HK-2 (cell line): ENCODE results near the gene HSD3B7.

Experiments
- DNase-seq: peaks from one replicate; pipeline ENCODE4 v3.0.0-alpha.2; 2018; ENCODE audit not compliant: unreplicated experiment

HSD3B7 gene

GRCh38 chr16:30956601-30957455 is 28.2 kb upstream of the HSD3B7 start:
- peak; percentile 84 for DNase-seq

GRCh38 chr16:30957456-30958174 is 27.4 kb upstream of the HSD3B7 start, which contains the start of gene SETD1A:
Gene SETD1A (plus strand): TSS chr16:30957754. CDS start chr16:30958732, 978 bp downstream.
- DNase-seq: peak; percentile 88

GRCh38 chr16:30958175-30959079 is 26.6 kb upstream of the HSD3B7 start:
- peak; percentile 44 for DNase-seq

- no peak for DNase-seq
These were observed 23.6 kb upstream of the HSD3B7 start for GRCh38 chr16:30961384-30961783.

GRCh38 chr16:30963925-30964511 is 21.0 kb upstream of the HSD3B7 start:
- no peak for DNase-seq

- no peak for DNase-seq
These were observed 20.3 kb upstream of the HSD3B7 start for GRCh38 chr16:30964574-30965226.

GRCh38 chr16:30965436-30965835 is 19.6 kb upstream of the HSD3B7 start:
- DNase-seq: no peak

- DNase-seq: no peak
These were observed 18.9 kb upstream of the HSD3B7 start for GRCh38 chr16:30966033-30966619.

- no peak for DNase-seq
These were observed 17.2 kb upstream of the HSD3B7 start for GRCh38 chr16:30967795-30968194.

GRCh38 chr16:30969246-30969842 is 15.7 kb upstream of the HSD3B7 start:
- no peak for DNase-seq

- DNase-seq: no peak
These were observed 13.7 kb upstream of the HSD3B7 start for GRCh38 chr16:30971298-30971697.

GRCh38 chr16:30972872-30973271 is 12.1 kb upstream of the HSD3B7 start:
- no peak for DNase-seq

GRCh38 chr16:30974348-30974747 is 10.7 kb upstream of the HSD3B7 start:
- DNase-seq: no peak

GRCh38 chr16:30976486-30976885 is 8.5 kb upstream of the HSD3B7 start:
- no peak for DNase-seq

- DNase-seq: no peak
These were observed 7.5 kb upstream of the HSD3B7 start for GRCh38 chr16:30977502-30977901.

GRCh38 chr16:30979170-30980022 is 5.6 kb upstream of the HSD3B7 start:
- no peak for DNase-seq

GRCh38 chr16:30980023-30980371 is 5.0 kb upstream of the HSD3B7 start:
- no peak for DNase-seq

GRCh38 chr16:30980434-30980833 is 4.6 kb upstream of the HSD3B7 start:
- no peak for DNase-seq

- no peak for DNase-seq
These were observed 4.0 kb upstream of the HSD3B7 start for GRCh38 chr16:30980959-30981358.
